OCI-LY7 (cell line): Measurements from ENCODE around the gene SLC16A3. TPM values are rescaled to one million over a fixed set of nuclear protein-coding genes. Genes with fewer than 3 reads are reported as not detected.
A peak's percentile ranks its signal among the peaks of the same experiment; 100 is the strongest.

Source experiments
- BruUV-seq: library from RNA; stranded (reverse); fragments of 400-500 nt; replicated peaks from 2 replicates; lab custom pipeline; 2021; lab: Mats Ljungman, UMichigan
- CTCF ChIA-PET: fragments of 300-600 bp; sonication (Branson Sonifier 250); formaldehyde crosslinking; loops from one replicate; lab custom pipeline; 2022; ENCODE audit warnings: antibody characterized with exemption; ENCODE audit not compliant: unreplicated experiment; lab: Charles Lee
- POLR2A ChIA-PET: fragments of 300-600 bp; sonication (Branson Sonifier 250); formaldehyde crosslinking; loops from one replicate; lab custom pipeline; 2022; ENCODE audit warnings: antibody characterized with exemption; lab: Charles Lee
- DNase-seq: peaks from one replicate; pipeline ENCODE4 v3.0.0-alpha.2; 2015; ENCODE audit warnings: low spot score
- H2AFZ ChIP-seq: fragments of 200-600 bp; sonication (generic), shearing (Covaris generic); 2 replicates; pipeline ENCODE4 v1.6.1; 2014; ENCODE audit warnings: mild to moderate bottlenecking, antibody characterized with exemption, low read length, moderate library complexity
- H3K27ac ChIP-seq: fragments of 200-600 bp; sonication (generic); 2 replicates; pipeline ENCODE4 v1.5.1; 2014; ENCODE audit warnings: mixed run types, low read depth, mild to moderate bottlenecking, moderate library complexity, low read length, inconsistent platforms; ENCODE audit not compliant: poor library complexity, severe bottlenecking
- H3K36me3 ChIP-seq: fragments of 200-600 bp; sonication (generic); 2 replicates; pipeline ENCODE4 v1.6.1; 2014; ENCODE audit warnings: mild to moderate bottlenecking, antibody characterized with exemption, low read length, moderate library complexity, mixed read lengths; ENCODE audit not compliant: insufficient read depth
- H3K4me1 ChIP-seq: fragments of 200-600 bp; sonication (generic); 2 replicates; pipeline ENCODE4 v1.5.1; 2014; ENCODE audit warnings: mild to moderate bottlenecking, low read length; ENCODE audit not compliant: insufficient read depth, poor library complexity, severe bottlenecking
- H3K4me2 ChIP-seq: fragments of 200-600 bp; sonication (generic); 2 replicates; pipeline ENCODE4 v1.6.1; 2014; ENCODE audit warnings: mild to moderate bottlenecking, low read length
- H3K4me3 ChIP-seq: fragments of 200-600 bp; sonication (generic); 2 replicates; pipeline ENCODE4 v1.5.1; 2014; ENCODE audit warnings: mild to moderate bottlenecking, low read depth, low read length; ENCODE audit not compliant: poor library complexity, severe bottlenecking
- H3K79me2 ChIP-seq: fragments of 200-600 bp; sonication (generic); 2 replicates; pipeline ENCODE4 v1.6.1; 2016; ENCODE audit warnings: low read depth, mild to moderate bottlenecking, low read length, moderate library complexity, mixed read lengths; ENCODE audit not compliant: insufficient read depth
- H3K9me2 ChIP-seq: fragments of 200-600 bp; sonication (generic); 2 replicates; pipeline ENCODE4 v1.6.1; 2016; ENCODE audit warnings: mild to moderate bottlenecking, low read length, mixed read lengths; ENCODE audit not compliant: insufficient read depth
- H3K9me3 ChIP-seq: fragments of 200-600 bp; sonication (generic); 2 replicates; pipeline ENCODE4 v1.6.1; 2014; ENCODE audit warnings: mild to moderate bottlenecking, mixed run types, low read length, mixed read lengths
- H4K20me1 ChIP-seq: fragments of 200-600 bp; sonication (generic); 2 replicates; pipeline ENCODE4 v1.6.1; 2014; ENCODE audit warnings: mild to moderate bottlenecking, antibody characterized with exemption, low read length, moderate library complexity, mixed read lengths; ENCODE audit not compliant: insufficient read depth
- CTCF ChIP-seq: fragments of 200-600 bp; sonication (generic); conservative IDR thresholded peaks from 2 replicates; pipeline ENCODE4 v1.5.1; 2014; ENCODE audit warnings: mild to moderate bottlenecking, antibody characterized with exemption, low read length, moderate library complexity, mixed read lengths
- EZH2phosphoT487 ChIP-seq: fragments of 200-600 bp; sonication (generic); IDR thresholded peaks from 2 replicates; pipeline ENCODE4 v1.6.1; 2018; ENCODE audit warnings: low read depth, borderline replicate concordance, mild to moderate bottlenecking, mixed run types, antibody characterized with exemption, low read length, moderate library complexity, mixed read lengths
- intact Hi-C: fragments of 100-400 bp; cut with micrococcal nuclease; formaldehyde crosslinking; loops from one replicate; pipeline ENCODE4 v1.10.0; 2022; ENCODE audit not compliant: unreplicated experiment
- total RNA-seq, 2 experiments: library from RNA; depleted of rRNA in 1 of 2; stranded (reverse); fragments of >200 nt in 1 of 2; shearing (Covaris generic) in 1 of 2; gene quantifications; 2 replicates each; pipeline ENCODE4 v1.2.3, GENCODE V29; 2014 to 2022

SLC16A3 gene
- total RNA-seq, 2 experiments from 2014 or later, result 21.6 to 55.0 TPM

- intact Hi-C loops, result loop anchor here (2.0 to 5.0 kb wide), 2 partner anchors 17 to 187 kb away; partner anchors contain the start of genes CCDC57, HEXD and OGFOD3
- no peak for TF ChIP-seq EZH2phosphoT487
- TF ChIP-seq CTCF, result no peak
- Histone ChIP-seq H3K79me2 (no peaks in the 10 kb centered on the region), H3K4me1 (peaks cover 42% of the 10 kb centered on the region), H2AFZ (no peak overlapping the region), H3K36me3 (no peaks in the 10 kb centered on the region), H3K27ac (no peak overlapping the region), H3K4me3 (peak overlapping the region; percentile 67), H3K4me2 (peak overlapping the region; percentile 36; the same call in 1 of the 2 replicates), H4K20me1 (peaks cover 5% of the 10 kb centered on the region; the same call in 1 of the 2 replicates), H3K9me2 (no peaks in the 10 kb centered on the region), H3K9me3 (no peaks in the 10 kb centered on the region)
- POLR2A ChIA-PET, result no interaction called here
- no TSS peak for BruUV-seq
- no peak for DNase-seq
- CTCF ChIA-PET, result no interaction called here
Measured at GRCh38 chr17:82229698-82230608, 1.1 kb downstream of the SLC16A3 start.

GRCh38 chr17:82230609-82231311 is 1.9 kb downstream of the SLC16A3 start:
- H3K4me1 ChIP-seq, result peaks cover 43% of the 10 kb centered on the region
- BruUV-seq, result no TSS peak

More at GRCh38 chr17:82230609-82231311, 1.9 kb downstream of the SLC16A3 start:
- intact Hi-C loops, result loop anchor here (5.0 kb wide), 1 partner anchor 187 kb away; the partner anchor contains the start of genes HEXD and OGFOD3
- CTCF ChIA-PET, result no interaction called here
- Histone ChIP-seq H2AFZ (no peak overlapping the region), H3K27ac (no peak overlapping the region), H3K36me3 (no peaks in the 10 kb centered on the region), H3K79me2 (no peaks in the 10 kb centered on the region), H3K9me2 (no peaks in the 10 kb centered on the region), H4K20me1 (peaks cover 5% of the 10 kb centered on the region; the same call in 1 of the 2 replicates), H3K4me3 (peak overlapping the region; percentile 10), H3K9me3 (no peaks in the 10 kb centered on the region), H3K4me2 (peak overlapping the region; percentile 36; the same call in 1 of the 2 replicates)
- TF ChIP-seq EZH2phosphoT487, result no peak
- TF ChIP-seq CTCF, result peak; percentile 37; the same call in 1 of the 2 replicates
- POLR2A ChIA-PET, result no interaction called here
- DNase-seq, result no peak
